K562 (cell line): ENCODE measurements around the gene MYADML2. TPM values are rescaled to one million over a fixed set of nuclear protein-coding genes. Genes with fewer than 3 reads are reported as not detected.

Experiments used
- CREBBP ChIP-seq: IDR thresholded peaks from one replicate; pipeline ENCODE4 v1.6.1; 2012; ENCODE audit warnings: low read depth, mild to moderate bottlenecking, control low read depth, inconsistent platforms, low read length
- CXXC5 ChIP-seq: fragments of 250-450 bp; sonication (Bioruptor Pico); IDR thresholded peaks from 2 replicates; pipeline ENCODE4 v1.8.0; 2022; ENCODE audit warnings: inconsistent platforms, mild to moderate bottlenecking, moderate library complexity
- FOXP1 ChIP-seq: sonication (generic); formaldehyde crosslinking; IDR thresholded peaks from 2 replicates; pipeline ENCODE4 v1.8.0; 2022; ENCODE audit warnings: mild to moderate bottlenecking, missing genetic modification reagents
- HDAC6 ChIP-seq: IDR thresholded peaks from 2 replicates; pipeline ENCODE4 v1.6.1; 2012; ENCODE audit warnings: low read depth, mild to moderate bottlenecking, control low read depth, inconsistent platforms, low read length, moderate library complexity
- HMGN3 ChIP-seq: IDR thresholded peaks from 2 replicates; pipeline ENCODE4 v1.6.1; 2011; ENCODE audit warnings: borderline replicate concordance, low read depth, mild to moderate bottlenecking, mixed read lengths, low read length; ENCODE audit not compliant: insufficient read length; ENCODE audit errors: extremely low read depth
- MBD1 ChIP-seq: fragments of 250-450 bp; sonication (Bioruptor Pico); IDR thresholded peaks from 2 replicates; pipeline ENCODE4 v1.8.0; 2022; ENCODE audit warnings: inconsistent platforms
- MCM3 ChIP-seq: fragments of 450-650 bp; IDR thresholded peaks from 2 replicates; pipeline ENCODE4 v1.6.1; 2016
- RBFOX2 ChIP-seq: fragments of 200-400 bp; formaldehyde crosslinking; IDR thresholded peaks from 2 replicates; pipeline ENCODE4 v1.6.1; 2017; ENCODE audit warnings: low read depth, mild to moderate bottlenecking, low read length, moderate library complexity
- SUPT5H ChIP-seq: fragments of 450-650 bp; IDR thresholded peaks from 2 replicates; pipeline ENCODE4 v1.6.1; 2016
- TCF3 ChIP-seq: sonication (generic); formaldehyde crosslinking; IDR thresholded peaks from 2 replicates; pipeline ENCODE4 v1.4.0; 2020; ENCODE audit warnings: mild to moderate bottlenecking, missing genetic modification reagents
- UBTF ChIP-seq, 2 experiments: IDR thresholded peaks; 2 replicates each; pipeline ENCODE4 v1.6.1; 2012; ENCODE audit warnings: improper control_type of control experiment in 2 of 2, low read depth in 2 of 2, low read length in 2 of 2, borderline replicate concordance in 1 of 2
- ZFP91 ChIP-seq: sonication (generic); formaldehyde crosslinking; IDR thresholded peaks from 2 replicates; pipeline ENCODE4 v1.8.0; 2022; ENCODE audit warnings: mild to moderate bottlenecking, missing genetic modification reagents
- ZNF134 ChIP-seq: fragments of 250-450 bp; sonication (Bioruptor Pico); conservative IDR thresholded peaks from 2 replicates; pipeline ENCODE4 v1.4.0; 2020
- ZNF174 ChIP-seq: fragments of 250-450 bp; sonication (Bioruptor Pico); IDR thresholded peaks from 2 replicates; pipeline ENCODE4 v1.4.0; 2020; ENCODE audit warnings: mild to moderate bottlenecking
- ZNF57 ChIP-seq: fragments of 450-650 bp; formaldehyde crosslinking; IDR thresholded peaks from 2 replicates; pipeline ENCODE4 v1.4.0; 2020; ENCODE audit warnings: mild to moderate bottlenecking, moderate library complexity
- ZNF609 ChIP-seq: sonication (generic); formaldehyde crosslinking; IDR thresholded peaks from 2 replicates; pipeline ENCODE4 v1.8.1; 2023; ENCODE audit warnings: missing genetic modification reagents, mild to moderate bottlenecking, borderline replicate concordance
- polyA plus RNA-seq, 8 experiments: library from polyadenylated mRNA; depleted of rRNA in 4 of 8; stranded (reverse) in 5 of 8; unstranded in 3 of 8; fragments of >200 nt; fragmentation: Nextera tagmentation in 2 of 8; fragmentation: Illumina TruSeq in 1 of 8; extraction: Ambion mirVana in 2 of 8; extraction: Trizol in 1 of 8; gene quantifications; 2 replicates each; pipeline versions ENCODE4 v1.2.1 to v1.2.3, GENCODE V29; 2011 to 2014; ENCODE audit warnings: inconsistent platforms in 1 of 8, missing spikeins in 1 of 8
- total RNA-seq, 7 experiments: library from RNA; depleted of rRNA in 6 of 7; stranded (reverse); fragments of >200 nt in 6 of 7; fragmentation: Illumina TruSeq in 2 of 7; extraction: Trizol in 2 of 7; gene quantifications; 2 replicates each; pipeline versions ENCODE4 v1.2.1 to v1.2.3, GENCODE V29; 2011 to 2021; ENCODE audit warnings: low replicate concordance in 1 of 7
- TF ChIP-seq, protein P1 (sequence below): fragments of 250-450 bp; sonication (Bioruptor Pico); IDR thresholded peaks from 2 replicates; pipeline ENCODE4 v1.5.0; 2020; ENCODE audit warnings: mild to moderate bottlenecking

MYADML2 gene
- total and polyA plus RNA-seq, 9 of the 15 experiments (the other 6 are each of a cell fraction or from before 2014, with no cell fraction given), result not detected

DNA sequence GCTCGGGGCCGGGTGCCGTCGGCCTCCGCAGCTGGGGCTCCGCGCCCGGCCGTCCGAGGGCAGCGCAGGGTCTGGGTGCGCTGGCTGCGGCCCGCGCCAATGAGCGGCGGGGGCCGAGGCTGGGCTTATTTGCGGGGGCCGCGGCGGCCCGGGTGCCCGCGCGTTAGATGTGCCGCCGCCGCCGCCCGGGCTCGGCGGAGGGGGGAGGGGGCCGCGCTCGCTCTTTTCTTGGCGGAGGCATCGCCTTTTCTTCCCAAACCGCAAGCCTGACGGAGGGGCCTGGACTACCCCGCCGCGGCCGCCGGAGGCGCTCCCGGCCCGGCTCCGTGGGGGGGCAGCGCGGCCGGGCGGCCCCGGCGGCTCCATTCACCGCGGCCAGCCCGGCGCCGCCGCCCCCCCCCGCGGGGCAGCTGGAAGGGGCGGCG lies 14.1 kb upstream of the MYADML2 start, which contains the start of gene NOTUM (continued):
- no peak for TF ChIP-seq ZFP91
- no peak for TF ChIP-seq MCM3
- TF ChIP-seq ZNF134 (CRISPR knock-in tag), result no peak
- TF ChIP-seq UBTF (IDR thresholded peaks at IDR 0.05; ENCODE audit: borderline replicate concordance in 1 of 2, low read depth in 2 of 2, low read length in 2 of 2), result peak in 1 of 2 experiments; percentile 88; a peak in 2 of 4 replicates
- no peak for TF ChIP-seq SUPT5H
- peak; percentile 48; the same call in 1 of the 2 replicates for TF ChIP-seq CXXC5
- TF ChIP-seq, protein P1, sequence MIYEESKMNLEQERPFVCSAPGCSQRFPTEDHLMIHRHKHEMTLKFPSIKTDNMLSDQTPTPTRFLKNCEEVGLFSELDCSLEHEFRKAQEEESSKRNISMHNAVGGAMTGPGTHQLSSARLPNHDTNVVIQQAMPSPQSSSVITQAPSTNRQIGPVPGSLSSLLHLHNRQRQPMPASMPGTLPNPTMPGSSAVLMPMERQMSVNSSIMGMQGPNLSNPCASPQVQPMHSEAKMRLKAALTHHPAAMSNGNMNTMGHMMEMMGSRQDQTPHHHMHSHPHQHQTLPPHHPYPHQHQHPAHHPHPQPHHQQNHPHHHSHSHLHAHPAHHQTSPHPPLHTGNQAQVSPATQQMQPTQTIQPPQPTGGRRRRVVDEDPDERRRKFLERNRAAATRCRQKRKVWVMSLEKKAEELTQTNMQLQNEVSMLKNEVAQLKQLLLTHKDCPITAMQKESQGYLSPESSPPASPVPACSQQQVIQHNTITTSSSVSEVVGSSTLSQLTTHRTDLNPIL (CRISPR knock-in tag), result no peak
- TF ChIP-seq ZNF609 (CRISPR knock-in tag), result no peak
- no peak for TF ChIP-seq ZNF57
- TF ChIP-seq ZNF174 (CRISPR knock-in tag), result no peak
- no peak for TF ChIP-seq CREBBP
- TF ChIP-seq HMGN3, result peak; percentile 48
- TF ChIP-seq RBFOX2, result no peak
- TF ChIP-seq TCF3 (CRISPR knock-in tag), result no peak
- no peak for TF ChIP-seq HDAC6
- no peak for TF ChIP-seq MBD1 (CRISPR knock-in tag)
- TF ChIP-seq FOXP1 (CRISPR knock-in tag), result no peak
